Hepatocyte (in vitro differentiated cells): Measurements from ENCODE around the gene ERBB4. TPM values are rescaled to one million over a fixed set of nuclear protein-coding genes. Genes with fewer than 3 reads are reported as not detected.

Experiments used
- DNase-seq: peaks from one replicate; pipeline ENCODE4 v3.0.0-alpha.2; 2016; ENCODE audit warnings: low spot score
- H2AFZ ChIP-seq: fragments of 200-600 bp; sonication (generic); 2 replicates; pipeline ENCODE4 v1.6.0; 2016; ENCODE audit warnings: antibody characterized with exemption, mild to moderate bottlenecking
- H3K27ac ChIP-seq: fragments of 200-600 bp; sonication (generic); 2 replicates; pipeline ENCODE4 v1.5.1; 2016; ENCODE audit warnings: mild to moderate bottlenecking
- H3K27me3 ChIP-seq: fragments of 200-600 bp; sonication (generic); 2 replicates; pipeline ENCODE4 v1.6.1; 2016
- H3K36me3 ChIP-seq: fragments of 200-600 bp; sonication (generic); replicated peaks from 2 replicates; pipeline ENCODE4 v1.5.1; 2016; ENCODE audit warnings: low read depth; ENCODE audit not compliant: insufficient read depth
- H3K4me1 ChIP-seq: fragments of 200-600 bp; sonication (generic); 2 replicates; pipeline ENCODE4 v1.5.1; 2016; ENCODE audit warnings: mild to moderate bottlenecking, moderate library complexity; ENCODE audit not compliant: insufficient read depth
- H3K4me2 ChIP-seq: fragments of 200-600 bp; sonication (generic); 2 replicates; pipeline ENCODE4 v1.6.0; 2016
- H3K4me3 ChIP-seq: fragments of 200-600 bp; sonication (generic); 2 replicates; pipeline ENCODE4 v1.5.1; 2016; ENCODE audit warnings: mild to moderate bottlenecking
- H3K79me2 ChIP-seq: fragments of 200-600 bp; sonication (generic); 2 replicates; pipeline ENCODE4 v1.6.0; 2017; ENCODE audit warnings: mild to moderate bottlenecking
- H3K9me2 ChIP-seq: fragments of 200-600 bp; sonication (generic); replicated peaks from 2 replicates; pipeline ENCODE4 v1.6.0; 2017; ENCODE audit warnings: mild to moderate bottlenecking; ENCODE audit not compliant: insufficient read depth
- H3K9me3 ChIP-seq: fragments of 200-600 bp; sonication (generic); 2 replicates; pipeline ENCODE4 v1.5.1; 2016; ENCODE audit warnings: low read depth, mild to moderate bottlenecking
- H4K20me1 ChIP-seq: fragments of 200-600 bp; sonication (generic); 2 replicates; pipeline ENCODE4 v1.6.0; 2016; ENCODE audit warnings: mild to moderate bottlenecking; ENCODE audit not compliant: insufficient read depth, poor library complexity, severe bottlenecking
- EZH2 ChIP-seq: fragments of 200-600 bp; sonication (generic); IDR thresholded peaks from 2 replicates; pipeline ENCODE4 v1.6.1; 2016; ENCODE audit warnings: antibody characterized with exemption, mild to moderate bottlenecking, borderline replicate concordance
- EZH2phosphoT487 ChIP-seq: fragments of 200-600 bp; sonication (generic); IDR thresholded peaks from one replicate; pipeline ENCODE4 v1.6.1; 2018; ENCODE audit warnings: antibody characterized with exemption, mild to moderate bottlenecking, low read depth, moderate library complexity; ENCODE audit not compliant: unreplicated experiment, severe bottlenecking
- whole genome bisulfite sequencing: methylation state at CpG from one replicate; pipeline ENCODE4 v1.1.6; 2016; ENCODE audit warnings: low lambda C conversion rate; ENCODE audit errors: missing lambda C conversion rate; 5-methylcytosine and 5-hydroxymethylcytosine counted together
- polyA plus RNA-seq: library from polyadenylated mRNA; unstranded; fragments of >200 nt; fragmentation: Nextera tagmentation; extraction: Ambion mirVana; gene quantifications from 2 replicates; pipeline ENCODE4 v1.2.1, GENCODE V29; 2016
- total RNA-seq: library from RNA; depleted of rRNA; stranded (reverse); fragments of >200 nt; gene quantifications from 2 replicates; pipeline ENCODE4 v1.2.3, GENCODE V29; 2014
- TF ChIP-seq, protein P1 (sequence below): fragments of 200-600 bp; sonication (generic); IDR thresholded peaks from 2 replicates; pipeline ENCODE4 v1.5.1; 2016; ENCODE audit warnings: antibody characterized with exemption, mild to moderate bottlenecking; ENCODE audit not compliant: poor library complexity

ERBB4 gene
- total and polyA plus RNA-seq, 2 experiments from 2014 or later = 3.4 to 3.9 TPM

DNA sequence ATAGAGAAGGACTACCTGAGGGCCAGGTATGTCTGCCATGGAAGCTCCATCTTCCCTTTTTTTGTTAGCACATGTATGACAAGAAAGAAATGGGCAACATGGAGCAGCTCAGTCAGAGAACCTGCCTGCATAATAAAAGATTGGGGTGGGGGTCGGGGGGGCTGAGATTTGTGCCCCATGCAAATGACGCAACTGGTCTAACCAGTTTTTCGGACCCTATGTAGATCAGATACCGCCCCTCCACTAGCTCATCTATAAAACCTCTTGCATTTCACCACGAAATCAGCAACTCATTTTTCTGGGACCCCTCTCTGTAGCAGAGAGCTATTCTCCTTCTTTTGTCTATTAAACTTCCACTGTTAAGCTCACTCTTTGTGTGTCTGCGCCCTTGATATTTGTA is 657.2 kb downstream of the ERBB4 start:
- Histone ChIP-seq H3K79me2 (no peaks in the 10 kb centered on the region), H3K4me3 (no peak overlapping the region), H2AFZ (no peak overlapping the region), H4K20me1 (no peaks in the 10 kb centered on the region), H3K9me3 (no peaks in the 10 kb centered on the region), H3K27me3 (no peaks in the 10 kb centered on the region), H3K9me2 (no peaks in the 10 kb centered on the region), H3K4me1 (no peaks in the 10 kb centered on the region), H3K36me3 (no peaks in the 10 kb centered on the region), H3K27ac (no peak overlapping the region), H3K4me2 (no peak overlapping the region)
- TF ChIP-seq EZH2phosphoT487 (no peak), EZH2 (no peak)
- TF ChIP-seq, protein P1, sequence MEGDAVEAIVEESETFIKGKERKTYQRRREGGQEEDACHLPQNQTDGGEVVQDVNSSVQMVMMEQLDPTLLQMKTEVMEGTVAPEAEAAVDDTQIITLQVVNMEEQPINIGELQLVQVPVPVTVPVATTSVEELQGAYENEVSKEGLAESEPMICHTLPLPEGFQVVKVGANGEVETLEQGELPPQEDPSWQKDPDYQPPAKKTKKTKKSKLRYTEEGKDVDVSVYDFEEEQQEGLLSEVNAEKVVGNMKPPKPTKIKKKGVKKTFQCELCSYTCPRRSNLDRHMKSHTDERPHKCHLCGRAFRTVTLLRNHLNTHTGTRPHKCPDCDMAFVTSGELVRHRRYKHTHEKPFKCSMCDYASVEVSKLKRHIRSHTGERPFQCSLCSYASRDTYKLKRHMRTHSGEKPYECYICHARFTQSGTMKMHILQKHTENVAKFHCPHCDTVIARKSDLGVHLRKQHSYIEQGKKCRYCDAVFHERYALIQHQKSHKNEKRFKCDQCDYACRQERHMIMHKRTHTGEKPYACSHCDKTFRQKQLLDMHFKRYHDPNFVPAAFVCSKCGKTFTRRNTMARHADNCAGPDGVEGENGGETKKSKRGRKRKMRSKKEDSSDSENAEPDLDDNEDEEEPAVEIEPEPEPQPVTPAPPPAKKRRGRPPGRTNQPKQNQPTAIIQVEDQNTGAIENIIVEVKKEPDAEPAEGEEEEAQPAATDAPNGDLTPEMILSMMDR = no peak
- 72% methylated on average over 6 of the region's 6 CpGs for WGBS
- DNase-seq = no peak

DNA sequence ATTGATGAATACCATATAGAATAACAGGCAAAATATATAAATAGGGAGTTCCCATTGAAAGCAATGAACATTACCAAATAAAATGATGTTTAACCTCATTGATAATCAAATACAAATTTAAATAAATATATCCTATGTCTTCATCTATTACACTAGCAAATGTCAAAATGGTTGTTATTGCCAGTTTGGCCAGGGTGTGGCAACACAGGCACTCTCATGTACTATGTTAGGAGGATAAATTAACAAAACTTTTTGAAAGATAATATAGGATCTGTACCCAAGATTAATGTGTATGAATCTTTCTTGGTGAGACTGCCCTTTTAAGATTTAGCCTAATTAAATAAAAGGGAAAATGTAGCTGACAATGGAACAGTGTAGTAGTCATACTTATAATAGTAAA is 659.3 kb downstream of the ERBB4 start:
- no peaks in the 10 kb centered on the region for H3K36me3 ChIP-seq
- DNase-seq = no peak
- H3K27ac ChIP-seq = no peak overlapping the region
- H3K9me3 ChIP-seq = no peaks in the 10 kb centered on the region
- H3K4me1 ChIP-seq = no peaks in the 10 kb centered on the region
- no peaks in the 10 kb centered on the region for H3K79me2 ChIP-seq
- H2AFZ ChIP-seq = no peak overlapping the region
- H3K4me3 ChIP-seq = no peak overlapping the region
- TF ChIP-seq, protein P1 = peak; percentile 49
- no peak for TF ChIP-seq EZH2phosphoT487
- no peak overlapping the region for H3K4me2 ChIP-seq
- no peaks in the 10 kb centered on the region for H4K20me1 ChIP-seq
- H3K27me3 ChIP-seq = no peaks in the 10 kb centered on the region
- no peaks in the 10 kb centered on the region for H3K9me2 ChIP-seq

DNA sequence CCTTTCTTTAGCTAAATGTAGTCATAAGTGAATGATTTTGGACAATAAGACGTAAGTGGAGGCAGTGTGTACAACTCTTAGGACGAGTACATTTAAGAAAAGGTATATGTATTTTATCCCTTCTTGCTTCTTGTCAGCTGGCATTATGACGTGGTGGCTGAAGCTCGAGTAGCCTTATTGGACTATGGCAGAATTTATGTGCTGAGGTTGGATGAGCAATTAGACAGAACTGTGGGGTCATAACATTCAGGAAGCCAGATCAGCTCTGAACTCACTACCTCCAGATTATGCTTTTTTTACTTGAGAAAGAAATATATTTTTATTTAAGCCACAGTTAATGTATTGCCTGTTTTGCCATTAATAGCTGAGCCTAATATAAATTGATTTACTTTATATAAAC is 661.5 kb downstream of the ERBB4 start:
- no peaks in the 10 kb centered on the region for H3K36me3 ChIP-seq
- H4K20me1 ChIP-seq = no peaks in the 10 kb centered on the region
- WGBS = 92% methylated on average over 4 of the region's 4 CpGs
- H3K4me1 ChIP-seq = no peaks in the 10 kb centered on the region
- no peak overlapping the region for H3K4me2 ChIP-seq
- TF ChIP-seq, protein P1 = no peak
- TF ChIP-seq EZH2 (no peak), EZH2phosphoT487 (no peak)
- H3K4me3 ChIP-seq = no peak overlapping the region
- no peak overlapping the region for H3K27ac ChIP-seq
- no peak for DNase-seq
- H3K9me3 ChIP-seq = no peaks in the 10 kb centered on the region
- no peaks in the 10 kb centered on the region for H3K9me2 ChIP-seq
- no peaks in the 10 kb centered on the region for H3K27me3 ChIP-seq
- no peaks in the 10 kb centered on the region for H3K79me2 ChIP-seq
- no peak overlapping the region for H2AFZ ChIP-seq

DNA sequence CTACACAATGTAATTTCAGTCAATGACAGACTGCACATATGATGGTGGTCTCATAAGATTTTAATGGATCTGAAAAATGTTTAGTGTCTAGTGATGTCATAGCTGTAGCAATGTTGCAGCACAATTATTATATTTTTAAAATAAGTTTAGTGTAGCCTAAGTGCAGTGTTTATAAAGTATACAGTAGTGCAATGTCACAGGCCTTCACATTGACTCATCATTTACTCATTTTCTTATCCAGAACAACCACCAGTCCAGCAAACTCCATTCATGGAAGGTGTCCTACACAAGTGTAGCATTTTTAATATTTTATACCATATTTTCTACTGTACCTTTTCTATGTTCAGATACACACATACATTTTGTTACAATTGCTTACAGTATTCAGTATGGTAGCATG is 663.1 kb downstream of the ERBB4 start:
- no peaks in the 10 kb centered on the region for H4K20me1 ChIP-seq
- H3K4me3 ChIP-seq = no peak overlapping the region
- DNase-seq = no peak
- no peaks in the 10 kb centered on the region for H3K79me2 ChIP-seq
- no peak overlapping the region for H3K4me2 ChIP-seq
- no peaks in the 10 kb centered on the region for H3K9me3 ChIP-seq
- no peaks in the 10 kb centered on the region for H3K4me1 ChIP-seq
- H3K36me3 ChIP-seq = no peaks in the 10 kb centered on the region
- no peak overlapping the region for H2AFZ ChIP-seq
- H3K9me2 ChIP-seq = no peaks in the 10 kb centered on the region
- H3K27me3 ChIP-seq = no peaks in the 10 kb centered on the region
- TF ChIP-seq EZH2 (no peak), EZH2phosphoT487 (no peak)
- TF ChIP-seq, protein P1 = no peak
- no peak overlapping the region for H3K27ac ChIP-seq
